Osteocyte (in vitro differentiated cells): Measurements from ENCODE around the gene RXRA. TPM values are rescaled to one million over a fixed set of nuclear protein-coding genes. Genes with fewer than 3 reads are reported as not detected.

Experiments used
- DNase-seq: peaks from one replicate; pipeline ENCODE4 v3.0.0; 2021; ENCODE audit warnings: mixed read lengths; ENCODE audit not compliant: unreplicated experiment; ENCODE audit errors: extremely low spot score
- H3K27ac Mint-ChIP-seq: one replicate; pipeline ENCODE4 v1.8.0; 2021; ENCODE audit warnings: mild to moderate bottlenecking, mixed read lengths; ENCODE audit not compliant: unreplicated experiment
- H3K27me3 Mint-ChIP-seq: one replicate; pipeline ENCODE4 v1.8.0; 2021; ENCODE audit warnings: mixed read lengths; ENCODE audit not compliant: unreplicated experiment
- H3K36me3 Mint-ChIP-seq: one replicate; pipeline ENCODE4 v1.8.0; 2021; ENCODE audit warnings: mixed read lengths; ENCODE audit not compliant: unreplicated experiment
- H3K4me1 Mint-ChIP-seq: one replicate; pipeline ENCODE4 v1.8.0; 2021; ENCODE audit warnings: mixed read lengths; ENCODE audit not compliant: unreplicated experiment
- H3K4me3 Mint-ChIP-seq: one replicate; pipeline ENCODE4 v1.8.0; 2021; ENCODE audit warnings: mild to moderate bottlenecking, moderate library complexity, mixed read lengths; ENCODE audit not compliant: unreplicated experiment
- H3K9me3 Mint-ChIP-seq: one replicate; pipeline ENCODE4 v1.8.0; 2021; ENCODE audit warnings: mixed read lengths; ENCODE audit not compliant: unreplicated experiment
- total RNA-seq: library from RNA; stranded (reverse); gene quantifications from 2 replicates; pipeline ENCODE4 v1.2.1, GENCODE V29; 2021
- TF ChIP-seq, protein P1 (sequence below): fragments of 200-600 bp; sonication (generic); IDR thresholded peaks from 2 replicates; pipeline ENCODE4 v1.5.0; 2021; ENCODE audit warnings: antibody characterized with exemption, mild to moderate bottlenecking, moderate library complexity

The RXRA gene
- total RNA-seq, 1 donor from 2014 or later = 82.2 TPM

GRCh38 chr9:134459573-134459972 lies 133.3 kb downstream of the RXRA start:
- no peaks in the 10 kb centered on the region for H3K9me3 Mint-ChIP-seq
- TF ChIP-seq, protein P1, sequence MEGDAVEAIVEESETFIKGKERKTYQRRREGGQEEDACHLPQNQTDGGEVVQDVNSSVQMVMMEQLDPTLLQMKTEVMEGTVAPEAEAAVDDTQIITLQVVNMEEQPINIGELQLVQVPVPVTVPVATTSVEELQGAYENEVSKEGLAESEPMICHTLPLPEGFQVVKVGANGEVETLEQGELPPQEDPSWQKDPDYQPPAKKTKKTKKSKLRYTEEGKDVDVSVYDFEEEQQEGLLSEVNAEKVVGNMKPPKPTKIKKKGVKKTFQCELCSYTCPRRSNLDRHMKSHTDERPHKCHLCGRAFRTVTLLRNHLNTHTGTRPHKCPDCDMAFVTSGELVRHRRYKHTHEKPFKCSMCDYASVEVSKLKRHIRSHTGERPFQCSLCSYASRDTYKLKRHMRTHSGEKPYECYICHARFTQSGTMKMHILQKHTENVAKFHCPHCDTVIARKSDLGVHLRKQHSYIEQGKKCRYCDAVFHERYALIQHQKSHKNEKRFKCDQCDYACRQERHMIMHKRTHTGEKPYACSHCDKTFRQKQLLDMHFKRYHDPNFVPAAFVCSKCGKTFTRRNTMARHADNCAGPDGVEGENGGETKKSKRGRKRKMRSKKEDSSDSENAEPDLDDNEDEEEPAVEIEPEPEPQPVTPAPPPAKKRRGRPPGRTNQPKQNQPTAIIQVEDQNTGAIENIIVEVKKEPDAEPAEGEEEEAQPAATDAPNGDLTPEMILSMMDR = no peak
- H3K4me1 Mint-ChIP-seq = peaks cover 47% of the 10 kb centered on the region
- H3K4me3 Mint-ChIP-seq = no peak overlapping the region
- no peaks in the 10 kb centered on the region for H3K36me3 Mint-ChIP-seq
- H3K27ac Mint-ChIP-seq = no peak overlapping the region
- DNase-seq = no peak
- H3K27me3 Mint-ChIP-seq = no peaks in the 10 kb centered on the region

- H3K27me3 Mint-ChIP-seq = no peaks in the 10 kb centered on the region
- TF ChIP-seq, protein P1 = no peak
- H3K4me3 Mint-ChIP-seq = no peak overlapping the region
- no peaks in the 10 kb centered on the region for H3K9me3 Mint-ChIP-seq
- peaks cover 43% of the 10 kb centered on the region for H3K4me1 Mint-ChIP-seq
- H3K27ac Mint-ChIP-seq = no peak overlapping the region
- no peak for DNase-seq
- no peaks in the 10 kb centered on the region for H3K36me3 Mint-ChIP-seq
Observed at GRCh38 chr9:134460206-134460605, 134.0 kb downstream of the RXRA start.

DNA sequence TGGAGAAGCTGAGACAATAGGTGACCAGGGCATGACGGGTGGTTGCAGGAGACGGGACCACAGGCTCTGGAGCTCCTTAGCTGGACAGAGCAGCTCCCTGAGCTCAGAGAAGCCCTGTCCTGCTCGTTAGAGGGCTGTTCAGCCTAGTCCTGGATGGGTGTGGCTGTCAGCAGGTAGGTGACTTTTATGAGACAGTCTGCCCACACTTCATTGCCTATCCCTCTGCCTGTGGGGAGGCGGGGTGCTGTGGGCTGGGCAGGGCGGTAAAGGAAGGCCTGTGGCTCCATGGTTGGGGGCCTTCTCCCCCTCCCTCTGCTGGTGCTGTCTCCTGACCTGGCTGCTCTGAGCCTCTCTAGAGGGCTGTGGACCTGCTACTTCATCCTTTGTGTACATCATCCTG lies 134.6 kb downstream of the RXRA start:
- Mint-ChIP-seq H3K4me3 (no peak overlapping the region), H3K9me3 (no peaks in the 10 kb centered on the region), H3K4me1 (peaks cover 37% of the 10 kb centered on the region), H3K27me3 (no peaks in the 10 kb centered on the region), H3K27ac (no peak overlapping the region), H3K36me3 (no peaks in the 10 kb centered on the region)
- DNase-seq = no peak
- TF ChIP-seq, protein P1 = no peak

- Mint-ChIP-seq H3K4me3 (no peak overlapping the region), H3K4me1 (peaks cover 33% of the 10 kb centered on the region), H3K27ac (no peak overlapping the region), H3K9me3 (no peaks in the 10 kb centered on the region), H3K36me3 (no peaks in the 10 kb centered on the region), H3K27me3 (no peaks in the 10 kb centered on the region)
- no peak for DNase-seq
- TF ChIP-seq, protein P1 = no peak
Observed at GRCh38 chr9:134461426-134461982, 135.2 kb downstream of the RXRA start.

- Mint-ChIP-seq H3K27me3 (no peaks in the 10 kb centered on the region), H3K36me3 (no peaks in the 10 kb centered on the region), H3K4me3 (no peak overlapping the region)
Observed at GRCh38 chr9:134462318-134462717, 136.1 kb downstream of the RXRA start.

More at GRCh38 chr9:134462318-134462717, 136.1 kb downstream of the RXRA start:
- no peaks in the 10 kb centered on the region for H3K9me3 Mint-ChIP-seq
- H3K4me1 Mint-ChIP-seq = peaks cover 25% of the 10 kb centered on the region
- H3K27ac Mint-ChIP-seq = no peak overlapping the region
- DNase-seq = no peak
- TF ChIP-seq, protein P1 = no peak
